MM.1S (cell line): ENCODE data around the gene ARMC2.

Experiments
- DNase-seq: peaks from one replicate; pipeline ENCODE4 v3.0.0-alpha.2; 2015
- H2AFZ ChIP-seq: fragments of 300-600 bp; sonication (generic); 2 replicates; pipeline ENCODE4 v1.6.0; 2016; ENCODE audit warnings: antibody characterized with exemption, low read length
- H3F3A ChIP-seq: fragments of 300-600 bp; sonication (generic); 2 replicates; pipeline ENCODE4 v1.6.1; 2016; ENCODE audit warnings: mild to moderate bottlenecking, antibody characterized with exemption, low read length, moderate library complexity, mixed read lengths; ENCODE audit not compliant: insufficient read depth
- H3K27ac ChIP-seq: fragments of 300-600 bp; sonication (generic); 2 replicates; pipeline ENCODE4 v1.5.1; 2016; ENCODE audit warnings: mild to moderate bottlenecking, low read length
- H3K27me3 ChIP-seq: fragments of 300-600 bp; sonication (generic); replicated peaks from 2 replicates; pipeline ENCODE4 v1.6.0; 2016; ENCODE audit warnings: low read length; ENCODE audit not compliant: insufficient read depth
- H3K36me3 ChIP-seq: fragments of 300-600 bp; sonication (generic); replicated peaks from 2 replicates; pipeline ENCODE4 v1.6.1; 2016; ENCODE audit warnings: mild to moderate bottlenecking, low read length, mixed read lengths; ENCODE audit not compliant: insufficient read depth
- H3K4me1 ChIP-seq: fragments of 300-600 bp; sonication (generic); 2 replicates; pipeline ENCODE4 v1.6.1; 2016; ENCODE audit warnings: low read length, mixed read lengths
- H3K4me2 ChIP-seq: fragments of 300-600 bp; sonication (generic); 2 replicates; pipeline ENCODE4 v1.6.0; 2016; ENCODE audit warnings: low read depth, low read length
- H3K4me3 ChIP-seq: fragments of 300-600 bp; sonication (generic); 2 replicates; pipeline ENCODE4 v1.5.1; 2016; ENCODE audit warnings: low read length, mixed read lengths
- H3K79me2 ChIP-seq: fragments of 300-600 bp; sonication (generic); 2 replicates; pipeline ENCODE4 v1.6.1; 2016; ENCODE audit warnings: mixed run types, low read length, mixed read lengths
- H3K9ac ChIP-seq: fragments of 300-600 bp; sonication (generic); 2 replicates; pipeline ENCODE4 v1.6.1; 2016; ENCODE audit warnings: low read length, mixed read lengths
- H3K9me2 ChIP-seq: fragments of 300-600 bp; sonication (generic); replicated peaks from 2 replicates; pipeline ENCODE4 v1.6.1; 2016; ENCODE audit warnings: mild to moderate bottlenecking, low read length, mixed read lengths; ENCODE audit not compliant: insufficient read depth
- H3K9me3 ChIP-seq: fragments of 300-600 bp; sonication (generic); replicated peaks from 2 replicates; pipeline ENCODE4 v1.6.1; 2016; ENCODE audit warnings: mild to moderate bottlenecking, low read length, mixed read lengths; ENCODE audit not compliant: insufficient read depth
- H4K20me1 ChIP-seq: fragments of 300-600 bp; sonication (generic); 2 replicates; pipeline ENCODE4 v1.6.1; 2016; ENCODE audit warnings: mild to moderate bottlenecking, low read length, moderate library complexity, mixed read lengths; ENCODE audit not compliant: insufficient read depth
- EZH2 ChIP-seq: fragments of 300-600 bp; sonication (generic); optimal IDR thresholded peaks from 2 replicates; pipeline ENCODE3; 2017; ENCODE audit warnings: low read depth, mild to moderate bottlenecking, antibody characterized with exemption, low read length, mixed read lengths
- EZH2phosphoT487 ChIP-seq: fragments of 300-600 bp; sonication (generic); IDR thresholded peaks from 2 replicates; pipeline ENCODE4 v1.6.1; 2018; ENCODE audit warnings: antibody characterized with exemption, low read length
- TF ChIP-seq, protein P1 (sequence below): fragments of 300-600 bp; sonication (generic); IDR thresholded peaks from 2 replicates; pipeline ENCODE4 v1.5.1; 2016; ENCODE audit warnings: antibody characterized with exemption, low read length, mixed read lengths

Gene ARMC2

DNA sequence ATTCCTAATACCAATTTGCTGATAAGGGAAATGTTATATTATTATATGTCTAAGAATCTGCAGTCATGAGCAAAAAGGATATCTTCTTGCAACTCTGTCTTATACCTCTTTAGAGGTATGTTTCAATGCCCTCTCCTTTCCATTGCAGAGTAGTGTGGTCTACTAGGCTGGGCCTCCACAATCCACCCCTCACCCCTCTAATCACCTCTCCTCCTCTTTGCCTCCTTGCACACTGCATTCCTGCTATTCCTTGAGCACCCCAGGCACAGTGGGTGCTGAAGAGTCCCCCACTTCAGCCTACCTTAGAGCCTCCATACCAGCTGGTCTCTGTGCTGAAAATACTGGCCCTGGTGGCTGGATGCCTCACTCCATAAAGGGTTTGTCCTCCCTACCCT, 26.9 kb downstream of the ARMC2 start:
- H3K27me3 ChIP-seq: no peaks in the 10 kb centered on the region
- no peaks in the 10 kb centered on the region for H3K36me3 ChIP-seq
- no peaks in the 10 kb centered on the region for H3K9me3 ChIP-seq
- TF ChIP-seq EZH2phosphoT487: no peak
- no peak for TF ChIP-seq EZH2
- TF ChIP-seq, protein P1, sequence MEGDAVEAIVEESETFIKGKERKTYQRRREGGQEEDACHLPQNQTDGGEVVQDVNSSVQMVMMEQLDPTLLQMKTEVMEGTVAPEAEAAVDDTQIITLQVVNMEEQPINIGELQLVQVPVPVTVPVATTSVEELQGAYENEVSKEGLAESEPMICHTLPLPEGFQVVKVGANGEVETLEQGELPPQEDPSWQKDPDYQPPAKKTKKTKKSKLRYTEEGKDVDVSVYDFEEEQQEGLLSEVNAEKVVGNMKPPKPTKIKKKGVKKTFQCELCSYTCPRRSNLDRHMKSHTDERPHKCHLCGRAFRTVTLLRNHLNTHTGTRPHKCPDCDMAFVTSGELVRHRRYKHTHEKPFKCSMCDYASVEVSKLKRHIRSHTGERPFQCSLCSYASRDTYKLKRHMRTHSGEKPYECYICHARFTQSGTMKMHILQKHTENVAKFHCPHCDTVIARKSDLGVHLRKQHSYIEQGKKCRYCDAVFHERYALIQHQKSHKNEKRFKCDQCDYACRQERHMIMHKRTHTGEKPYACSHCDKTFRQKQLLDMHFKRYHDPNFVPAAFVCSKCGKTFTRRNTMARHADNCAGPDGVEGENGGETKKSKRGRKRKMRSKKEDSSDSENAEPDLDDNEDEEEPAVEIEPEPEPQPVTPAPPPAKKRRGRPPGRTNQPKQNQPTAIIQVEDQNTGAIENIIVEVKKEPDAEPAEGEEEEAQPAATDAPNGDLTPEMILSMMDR: no peak
- peaks cover 75% of the 10 kb centered on the region for H3K4me1 ChIP-seq
- no peak for DNase-seq
- H3K9ac ChIP-seq: peak overlapping the region; percentile 65; the same call in 1 of the 2 replicates
- H3K4me2 ChIP-seq: peak overlapping the region; percentile 77
- peak overlapping the region; percentile 93 for H3K27ac ChIP-seq
- H3F3A ChIP-seq: peaks cover 41% of the 10 kb centered on the region
- H3K9me2 ChIP-seq: no peaks in the 10 kb centered on the region
- no peaks in the 10 kb centered on the region for H4K20me1 ChIP-seq
- H3K79me2 ChIP-seq: peaks cover 16% of the 10 kb centered on the region; the same call in 1 of the 2 replicates
- H3K4me3 ChIP-seq: peak overlapping the region; percentile 50; the same call in 1 of the 2 replicates
- peak overlapping the region; percentile 10; the same call in 1 of the 2 replicates for H2AFZ ChIP-seq

DNA sequence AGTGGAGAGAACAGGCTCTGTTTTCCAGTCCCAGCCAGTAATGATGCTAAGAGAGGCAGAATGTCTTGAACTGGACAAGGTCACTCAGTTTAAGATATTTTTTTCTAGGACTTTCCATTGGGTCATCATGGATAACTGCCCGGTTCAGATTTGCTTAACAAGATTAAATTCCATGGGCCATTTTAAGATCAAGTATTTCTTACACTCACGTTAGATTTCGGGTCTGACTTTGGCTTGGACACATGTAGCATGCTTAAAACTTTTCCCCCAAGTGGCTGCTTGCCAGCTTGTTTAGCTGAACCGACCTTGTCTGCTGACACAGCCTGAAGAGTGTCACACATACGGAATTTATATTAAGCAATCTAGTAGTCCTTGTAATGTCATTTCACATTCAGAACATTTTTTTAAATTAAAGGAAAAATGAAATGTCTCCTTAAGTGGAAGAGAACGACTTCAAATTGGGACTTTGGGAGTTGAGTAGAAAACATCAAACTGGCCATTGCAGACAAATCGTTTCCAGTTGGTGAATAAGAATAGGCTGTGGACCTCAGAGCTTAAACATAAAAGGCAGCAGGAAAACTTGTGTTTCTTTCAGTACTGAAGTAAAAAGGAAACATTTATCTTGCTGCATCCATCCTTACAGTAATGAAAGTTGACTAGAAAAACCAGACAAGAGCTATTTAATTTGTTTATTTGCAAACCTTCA, 29.0 kb downstream of the ARMC2 start:
- no peak overlapping the region for H3K4me2 ChIP-seq
- H3K27me3 ChIP-seq: no peaks in the 10 kb centered on the region
- no peak overlapping the region for H2AFZ ChIP-seq
- H3K9me2 ChIP-seq: no peaks in the 10 kb centered on the region
- no peak overlapping the region for H3K27ac ChIP-seq
- H4K20me1 ChIP-seq: no peaks in the 10 kb centered on the region
- H3K4me3 ChIP-seq: no peak overlapping the region
- peaks cover 38% of the 10 kb centered on the region for H3F3A ChIP-seq
- no peak for TF ChIP-seq EZH2
- no peak for TF ChIP-seq EZH2phosphoT487
- TF ChIP-seq, protein P1: no peak
- H3K79me2 ChIP-seq: peaks cover 22% of the 10 kb centered on the region
- no peak overlapping the region for H3K9ac ChIP-seq
- no peaks in the 10 kb centered on the region for H3K36me3 ChIP-seq
- no peaks in the 10 kb centered on the region for H3K9me3 ChIP-seq
- H3K4me1 ChIP-seq: peaks cover 63% of the 10 kb centered on the region
- no peak for DNase-seq

DNA sequence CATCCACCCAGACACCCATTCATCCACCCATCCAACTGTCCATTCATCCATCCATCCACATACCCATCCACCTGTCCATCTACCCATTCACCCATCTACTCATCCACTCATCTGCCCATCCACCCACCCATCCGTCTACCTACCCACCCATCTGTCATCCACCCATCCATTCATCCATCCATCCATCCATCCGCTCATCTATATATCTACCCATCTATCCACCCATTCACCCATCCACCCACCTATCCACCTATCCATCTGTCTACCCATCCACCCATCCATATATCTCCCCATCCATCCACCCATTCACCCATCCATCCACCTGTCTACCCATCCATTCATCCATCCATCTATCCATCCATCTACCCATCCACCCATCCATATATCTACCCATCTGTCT, 30.7 kb downstream of the ARMC2 start:
- Histone ChIP-seq H3K27ac (no peak overlapping the region), H3K9ac (no peak overlapping the region), H3K36me3 (no peaks in the 10 kb centered on the region), H3K79me2 (peaks cover 12% of the 10 kb centered on the region; the same call in 1 of the 2 replicates), H4K20me1 (no peaks in the 10 kb centered on the region), H3F3A (peaks cover 47% of the 10 kb centered on the region), H2AFZ (no peak overlapping the region), H3K27me3 (no peaks in the 10 kb centered on the region), H3K4me3 (no peak overlapping the region), H3K9me3 (no peaks in the 10 kb centered on the region), H3K9me2 (no peaks in the 10 kb centered on the region), H3K4me2 (no peak overlapping the region), H3K4me1 (peaks cover 60% of the 10 kb centered on the region)
- TF ChIP-seq EZH2: no peak
- TF ChIP-seq EZH2phosphoT487: no peak
- TF ChIP-seq, protein P1: no peak
- DNase-seq: no peak
